NB4 (cell line): ENCODE results near the gene SLC46A3.

Experiments
- DNase-seq: peaks from one replicate; pipeline ENCODE4 v3.0.0; 2010; ENCODE audit warnings: low read depth
- H3K4me3 ChIP-seq: one replicate; pipeline ENCODE4 v1.5.1; 2011; ENCODE audit warnings: mild to moderate bottlenecking, low read depth, low read length, moderate library complexity
- CTCF ChIP-seq: IDR thresholded peaks from one replicate; pipeline ENCODE4 v1.5.1; 2012; ENCODE audit warnings: low read depth, low read length
- MAX ChIP-seq: IDR thresholded peaks from 2 replicates; pipeline ENCODE4 v1.6.1; 2011; ENCODE audit warnings: low read depth, low read length
- MYC ChIP-seq: IDR thresholded peaks from 2 replicates; pipeline ENCODE4 v1.6.1; 2011; ENCODE audit warnings: low read depth, low read length
- POLR2A ChIP-seq: IDR thresholded peaks from 2 replicates; pipeline ENCODE4 v1.6.1; 2011; ENCODE audit warnings: mild to moderate bottlenecking; ENCODE audit not compliant: insufficient read length; ENCODE audit errors: extremely low read depth

Gene SLC46A3

DNA sequence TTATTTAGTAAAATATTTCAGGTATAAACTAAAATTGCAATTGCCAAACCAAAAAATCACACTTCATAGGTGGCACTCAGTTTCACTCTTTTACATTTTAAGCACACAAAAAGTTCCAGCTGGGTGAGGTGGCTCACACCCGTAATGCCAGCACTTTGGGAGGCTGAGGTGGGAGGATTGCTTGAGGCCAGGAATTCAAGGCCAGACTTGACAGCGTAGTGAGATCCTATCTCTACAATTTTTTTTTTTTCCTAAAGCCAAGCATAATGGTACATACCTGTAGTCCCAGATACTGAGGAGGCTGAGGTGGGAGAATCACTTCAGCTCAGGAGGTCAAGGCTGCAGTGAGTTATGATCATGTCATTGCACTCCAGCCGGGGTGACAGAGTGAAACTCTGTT, 20.6 kb upstream of the SLC46A3 start:
- TF ChIP-seq MYC (no peak), POLR2A (no peak), CTCF (no peak), MAX (no peak)
- no peak for DNase-seq
- no peak overlapping the region for H3K4me3 ChIP-seq

DNA sequence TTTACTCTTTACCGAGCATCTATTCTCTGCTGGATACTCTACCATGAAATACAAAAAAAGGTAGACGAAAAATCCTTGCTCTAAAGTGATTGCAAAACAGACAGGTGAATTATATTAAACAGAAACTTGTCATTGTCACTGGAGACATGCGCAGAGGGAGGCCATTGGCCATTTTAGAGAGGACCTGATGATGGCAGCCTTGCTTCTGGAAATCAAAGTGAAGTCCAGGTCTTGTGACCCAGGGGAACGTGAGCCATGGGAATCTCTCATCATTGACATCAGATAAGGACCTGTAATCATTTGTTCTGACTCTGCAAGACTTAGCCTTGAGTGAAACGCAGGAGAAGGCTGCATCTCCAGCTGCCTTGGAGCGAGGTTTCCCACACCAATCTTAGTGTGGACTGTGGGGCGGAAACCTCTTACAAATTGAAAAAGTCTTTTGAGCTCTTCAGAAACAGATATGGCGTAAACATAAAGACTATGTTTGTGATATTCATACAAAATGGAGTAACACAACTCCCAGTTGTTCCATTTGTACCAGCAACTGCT, 16.8 kb upstream of the SLC46A3 start:
- TF ChIP-seq POLR2A (no peak), CTCF (no peak), MAX (no peak), MYC (no peak)
- DNase-seq = no peak

DNA sequence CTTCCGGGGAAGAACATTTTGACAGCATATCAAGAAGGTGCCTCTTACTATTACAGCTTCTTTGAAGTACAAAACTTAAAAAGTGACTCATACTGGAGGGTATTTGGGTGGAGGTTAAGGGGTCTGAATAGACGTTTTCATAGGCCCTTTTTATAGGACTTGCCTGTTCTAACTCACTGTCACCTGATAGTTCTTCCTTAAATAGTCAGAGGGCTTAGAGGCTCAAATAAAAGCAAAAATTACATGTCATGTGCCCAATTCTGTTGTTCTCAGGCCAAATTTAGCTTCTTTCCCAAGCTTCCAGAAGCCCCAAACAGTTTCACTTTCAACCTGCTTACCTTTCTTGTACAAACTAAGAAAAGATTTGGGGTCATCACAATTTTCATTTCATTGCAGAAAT, 16.1 kb upstream of the SLC46A3 start:
- DNase-seq = no peak
- no peak overlapping the region for H3K4me3 ChIP-seq
- TF ChIP-seq MYC = no peak
- TF ChIP-seq CTCF = no peak
- no peak for TF ChIP-seq POLR2A
- TF ChIP-seq MAX = no peak

More for the DNA sequence above, 16.8 kb upstream of the SLC46A3 start:
- H3K4me3 ChIP-seq = no peak overlapping the region

DNA sequence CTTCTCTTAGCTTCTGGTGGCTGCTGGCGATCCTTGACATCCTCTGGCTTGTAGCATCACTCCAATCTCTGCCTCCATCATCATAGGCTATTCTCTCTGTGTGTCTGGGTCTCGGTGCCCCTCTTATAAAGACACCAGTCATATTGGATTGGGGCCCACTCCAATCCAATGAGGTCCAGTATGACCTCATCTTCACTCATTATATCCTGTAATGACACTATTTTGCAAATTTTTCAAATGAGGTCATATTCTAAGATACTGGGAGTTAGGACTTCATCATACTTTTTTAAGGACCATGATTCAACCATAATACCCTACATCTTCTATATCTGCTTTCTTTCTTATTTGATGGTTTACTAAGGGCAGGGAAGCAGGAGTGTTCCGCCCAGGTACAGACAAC, 12.0 kb upstream of the SLC46A3 start:
- no peak for DNase-seq
- H3K4me3 ChIP-seq = no peak overlapping the region
- TF ChIP-seq POLR2A (no peak), MYC (no peak), MAX (no peak), CTCF (no peak)

- H3K4me3 ChIP-seq = no peak overlapping the region
- TF ChIP-seq MAX (no peak), CTCF (no peak), MYC (no peak), POLR2A (no peak)
- no peak for DNase-seq
Observed at GRCh38 chr13:28729541-28729940, 10.8 kb upstream of the SLC46A3 start.

DNA sequence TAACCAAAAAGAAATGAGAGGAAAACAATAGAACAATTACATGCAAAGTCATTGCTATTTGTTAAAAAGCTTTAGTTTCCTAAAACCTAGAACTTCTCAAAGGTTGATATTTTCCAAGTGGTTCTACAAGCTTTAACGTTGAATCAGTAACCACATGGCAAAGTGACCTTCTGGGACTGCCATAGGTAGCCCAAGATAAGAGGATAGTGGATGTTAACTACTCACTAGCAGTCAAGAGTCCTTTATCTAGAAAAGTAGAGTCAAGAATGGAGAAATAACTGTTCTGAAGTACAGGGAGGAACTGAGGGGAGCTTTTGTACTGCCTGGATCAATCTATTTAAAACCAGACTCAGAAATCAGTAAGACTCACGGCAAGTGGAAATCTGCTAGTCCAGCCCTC, 9.9 kb upstream of the SLC46A3 start:
- TF ChIP-seq CTCF = no peak
- TF ChIP-seq MYC = no peak
- no peak for TF ChIP-seq MAX
- no peak for TF ChIP-seq POLR2A
- no peak for DNase-seq
- no peak overlapping the region for H3K4me3 ChIP-seq
